Mononuclear cell (primary cell): Measurements from ENCODE around the gene SAPCD2. TPM values are rescaled to one million over a fixed set of nuclear protein-coding genes. Genes with fewer than 3 reads are reported as not detected.

Source experiments
- H3K27me3 ChIP-seq: 2 replicates; pipeline ENCODE4 v1.6.0; 2011; ENCODE audit warnings: low read length, control low read depth; ENCODE audit not compliant: insufficient read depth
- H3K4me1 ChIP-seq: 2 replicates; pipeline ENCODE4 v1.5.1; 2011; ENCODE audit warnings: mild to moderate bottlenecking, low read length, control low read depth; ENCODE audit not compliant: insufficient read depth
- H3K4me3 ChIP-seq: 2 replicates; pipeline ENCODE4 v1.5.1; 2011; ENCODE audit warnings: mild to moderate bottlenecking, low read length, moderate library complexity
- H3K9me3 ChIP-seq: 2 replicates; pipeline ENCODE4 v1.5.1; 2011; ENCODE audit warnings: low read depth, mild to moderate bottlenecking, control low read depth, low read length
- total RNA-seq: library from RNA; depleted of rRNA; stranded (reverse); fragments of >200 nt; gene quantifications from one replicate; pipeline ENCODE4 v1.2.3, GENCODE V29; 2012

Gene SAPCD2
- total RNA-seq, 1 donor, result 3.3 TPM

DNA sequence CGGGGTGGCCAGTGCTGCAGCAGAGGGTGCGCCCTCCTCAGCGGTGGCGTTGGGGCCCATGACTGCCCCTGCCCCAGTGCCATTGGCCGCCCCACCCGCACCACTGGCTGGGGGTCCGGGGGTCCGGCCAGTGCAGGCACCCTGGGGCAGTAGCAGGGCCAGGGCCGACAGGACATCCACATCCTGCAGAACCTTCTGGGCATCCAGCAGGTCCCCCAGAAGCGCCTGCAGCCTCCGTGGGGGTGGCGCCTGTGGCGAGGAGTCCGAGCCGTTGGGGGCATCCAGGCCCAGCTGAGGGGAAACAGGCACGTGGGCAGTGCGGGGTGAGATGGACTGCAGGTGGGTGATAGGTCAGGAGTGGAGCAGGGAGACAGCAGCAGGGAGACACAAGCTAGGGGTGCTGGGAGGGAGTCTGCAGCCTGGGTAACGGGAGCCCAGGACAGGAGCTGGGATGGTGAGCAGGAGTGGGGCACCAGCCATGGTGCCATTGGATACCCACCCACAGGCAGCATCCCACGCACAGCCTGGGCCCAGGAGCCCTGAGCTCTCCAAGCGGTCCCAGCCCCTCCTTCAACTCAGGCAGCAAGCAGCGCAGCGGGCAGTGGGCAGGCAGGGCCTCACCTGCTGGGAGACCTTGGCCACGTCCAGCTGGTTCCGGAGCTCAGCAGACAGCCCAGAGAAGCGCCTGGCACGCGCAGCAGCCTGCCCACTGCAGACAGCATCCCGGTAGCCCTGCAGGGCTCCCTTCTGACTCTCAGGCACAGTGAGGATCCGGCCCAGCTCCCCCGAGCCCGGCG is 49.4 kb downstream of the SAPCD2 start:
- no peaks in the 10 kb centered on the region for H3K4me1 ChIP-seq
- no peaks in the 10 kb centered on the region for H3K27me3 ChIP-seq
- H3K9me3 ChIP-seq, result no peaks in the 10 kb centered on the region
- H3K4me3 ChIP-seq, result no peak overlapping the region

DNA sequence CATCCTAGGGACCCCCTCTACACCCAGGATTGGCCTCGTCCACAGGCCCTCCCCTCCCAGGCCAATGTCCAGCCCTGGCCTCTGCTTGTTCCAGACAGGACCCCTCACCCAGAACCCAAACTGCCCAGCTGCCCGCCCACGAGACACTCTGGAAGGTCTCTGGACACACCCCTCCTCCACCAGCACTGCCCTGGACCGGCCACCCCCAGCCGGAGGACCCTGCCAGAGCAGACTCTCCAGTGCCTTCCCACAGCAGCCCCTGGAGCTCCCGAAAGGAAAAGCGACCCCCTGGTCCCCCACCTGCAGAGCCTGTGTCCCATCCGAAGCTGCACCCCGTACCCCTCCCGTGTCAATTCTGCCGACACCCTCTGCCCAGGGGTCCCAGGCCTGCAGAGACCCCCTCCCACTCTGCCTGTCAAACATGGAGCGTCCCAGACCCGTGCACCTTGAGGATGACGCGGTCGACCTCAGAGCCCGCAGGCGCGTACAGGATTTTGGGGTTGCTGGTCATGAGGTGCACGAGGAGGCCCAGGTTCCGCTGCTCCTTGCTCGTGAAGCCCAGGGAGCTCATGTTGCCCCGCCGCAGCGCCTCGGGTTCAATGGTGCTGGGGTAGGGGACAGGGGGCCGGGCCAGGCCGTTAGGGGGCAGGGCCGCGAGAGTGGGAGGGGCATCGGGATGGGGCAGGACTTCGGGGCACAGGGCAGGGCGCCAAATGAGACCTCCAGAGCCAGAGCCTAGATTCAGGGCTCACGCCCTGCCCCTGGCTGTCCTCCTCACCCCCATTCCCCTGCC is 50.3 kb downstream of the SAPCD2 start:
- no peaks in the 10 kb centered on the region for H3K4me1 ChIP-seq
- no peak overlapping the region for H3K4me3 ChIP-seq
- no peaks in the 10 kb centered on the region for H3K27me3 ChIP-seq
- H3K9me3 ChIP-seq, result no peaks in the 10 kb centered on the region

DNA sequence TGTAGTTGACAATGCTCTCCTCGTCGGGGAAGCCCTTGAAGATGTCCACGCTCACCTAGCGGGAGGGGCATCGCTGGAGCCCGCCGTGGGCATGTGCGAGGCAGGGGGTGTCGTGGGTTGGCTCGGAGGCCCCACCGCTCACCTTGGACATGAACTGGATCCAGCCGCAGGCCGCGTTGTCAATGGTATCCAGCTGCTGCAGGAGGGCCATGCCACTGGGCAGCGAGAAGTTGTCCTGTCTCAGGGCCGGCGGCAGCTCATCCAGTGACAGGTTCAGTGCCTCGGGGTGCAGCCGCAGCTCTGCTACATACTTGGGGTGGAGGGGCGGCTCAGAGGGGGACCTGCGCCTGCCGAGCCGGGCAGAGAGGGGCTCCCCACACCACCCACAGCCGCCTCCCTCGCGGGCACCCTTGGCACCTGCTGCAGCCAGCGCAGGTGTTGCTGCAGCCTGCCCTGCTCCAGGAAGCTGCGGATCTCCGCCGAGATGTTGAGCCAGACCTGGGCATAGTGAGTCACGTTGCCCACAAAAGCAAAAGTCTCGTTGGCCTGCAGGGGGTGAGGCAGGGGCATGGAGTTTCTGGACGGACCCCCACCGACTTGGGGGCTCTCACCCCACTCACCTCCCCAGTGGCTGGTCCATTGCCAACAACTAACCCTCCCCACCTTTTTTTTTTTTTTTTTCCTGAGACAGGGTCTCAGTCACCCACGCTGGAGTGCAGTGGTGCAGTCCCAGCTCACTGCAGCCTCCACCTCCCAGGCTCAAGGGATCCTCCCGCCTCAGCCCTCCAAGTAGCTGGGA is 51.4 kb downstream of the SAPCD2 start:
- no peaks in the 10 kb centered on the region for H3K27me3 ChIP-seq
- no peaks in the 10 kb centered on the region for H3K4me1 ChIP-seq
- no peak overlapping the region for H3K4me3 ChIP-seq
- H3K9me3 ChIP-seq, result no peaks in the 10 kb centered on the region

DNA sequence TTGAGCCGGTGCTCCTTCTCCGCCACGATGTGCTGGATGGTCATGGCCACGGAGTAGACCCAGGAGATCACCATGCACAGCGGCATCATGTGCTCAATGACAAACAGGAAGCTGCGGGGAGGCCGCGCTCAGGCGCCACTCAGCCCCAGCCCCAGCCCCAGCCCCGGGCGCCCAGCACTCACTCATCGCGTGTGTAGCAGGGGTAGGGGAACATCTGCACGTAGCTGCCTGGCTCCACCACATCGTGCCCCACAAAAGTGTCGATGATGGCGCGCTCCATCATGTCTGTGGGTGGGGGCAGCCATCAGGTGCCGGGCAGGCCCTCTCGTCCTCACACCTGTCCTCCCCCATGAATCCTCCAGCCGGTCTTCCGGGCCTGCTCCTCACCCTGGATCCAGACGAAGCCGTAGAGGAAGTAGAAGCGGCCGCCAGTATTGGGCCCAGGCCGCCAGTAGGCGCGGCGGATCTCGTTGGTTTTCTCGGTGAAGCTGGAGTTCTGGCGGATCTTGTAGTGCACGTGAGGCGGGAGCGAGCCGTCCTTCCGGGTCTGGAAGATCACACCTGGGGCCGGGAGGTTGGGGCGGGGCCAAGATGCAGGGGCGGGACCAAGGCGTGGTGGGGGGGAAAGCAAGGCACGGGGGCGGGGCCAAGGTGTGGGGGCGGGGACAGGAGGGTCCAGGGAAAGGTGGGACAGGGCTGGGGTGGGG is 52.4 kb downstream of the SAPCD2 start:
- no peaks in the 10 kb centered on the region for H3K4me1 ChIP-seq
- no peaks in the 10 kb centered on the region for H3K9me3 ChIP-seq
- no peak overlapping the region for H3K4me3 ChIP-seq
- no peaks in the 10 kb centered on the region for H3K27me3 ChIP-seq

DNA sequence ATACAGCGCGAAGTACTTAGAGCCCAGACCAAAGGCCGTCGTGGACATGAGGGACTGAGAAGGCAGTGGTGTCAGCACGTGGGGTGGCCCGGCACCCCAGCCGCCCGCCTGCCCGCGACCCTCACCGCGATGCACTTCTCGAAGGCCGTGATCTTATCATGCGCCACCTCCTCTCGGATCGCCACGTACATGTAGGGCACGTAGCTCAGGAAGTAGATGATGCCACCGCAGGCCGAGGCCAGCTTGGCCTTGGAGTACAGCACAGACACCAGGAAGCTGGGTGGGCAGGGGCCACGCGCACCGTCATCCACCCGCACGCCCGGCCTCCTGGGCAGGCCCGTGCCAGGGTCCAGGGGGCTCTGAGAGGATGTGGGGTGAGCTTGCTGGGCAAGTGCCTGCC is 53.3 kb downstream of the SAPCD2 start:
- Histone ChIP-seq H3K4me3 (no peak overlapping the region), H3K4me1 (no peaks in the 10 kb centered on the region), H3K27me3 (no peaks in the 10 kb centered on the region), H3K9me3 (no peaks in the 10 kb centered on the region)

DNA sequence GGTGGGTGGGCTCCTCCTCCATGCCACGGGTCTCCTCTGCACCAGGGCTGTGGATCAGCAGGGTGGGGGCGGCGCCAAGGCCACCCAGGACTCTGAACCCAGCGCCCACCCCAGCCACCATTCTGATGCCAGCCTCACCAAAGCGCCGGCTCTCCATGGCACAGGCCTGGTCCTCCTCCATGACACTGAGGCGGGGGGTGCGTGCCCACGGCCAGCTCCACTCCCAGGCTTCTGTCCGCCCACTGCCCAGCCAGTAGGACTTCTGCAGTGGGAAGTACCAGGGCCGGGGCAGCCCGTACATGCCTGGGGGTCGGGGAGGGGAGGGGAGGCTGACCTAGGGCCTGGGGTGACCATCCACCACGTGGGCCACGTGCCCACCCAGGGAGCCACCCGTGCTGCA is 53.9 kb downstream of the SAPCD2 start:
- Histone ChIP-seq H3K9me3 (no peaks in the 10 kb centered on the region), H3K4me3 (no peak overlapping the region), H3K4me1 (no peaks in the 10 kb centered on the region), H3K27me3 (no peaks in the 10 kb centered on the region)

DNA sequence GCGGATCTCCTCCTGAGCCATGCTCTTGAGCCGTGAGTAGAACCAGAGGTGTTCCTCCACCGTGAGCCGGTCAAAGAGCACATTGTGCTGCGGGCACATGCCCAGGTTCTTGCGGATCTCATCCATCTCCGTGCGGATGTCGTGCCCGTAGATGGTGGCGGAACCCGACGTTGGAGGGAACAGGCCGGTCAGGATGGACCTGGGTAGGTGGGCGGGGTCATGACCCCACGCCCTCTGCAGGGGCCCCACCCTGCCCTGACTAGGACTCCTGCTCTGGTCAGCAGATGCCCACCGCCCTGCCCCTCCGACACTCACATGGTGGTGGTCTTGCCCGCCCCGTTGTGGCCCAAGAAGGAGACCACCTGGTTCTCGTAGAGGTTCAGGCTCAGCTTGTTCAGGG is 54.4 kb downstream of the SAPCD2 start:
- Histone ChIP-seq H3K4me3 (no peak overlapping the region), H3K9me3 (no peaks in the 10 kb centered on the region), H3K27me3 (no peaks in the 10 kb centered on the region), H3K4me1 (no peaks in the 10 kb centered on the region)

DNA sequence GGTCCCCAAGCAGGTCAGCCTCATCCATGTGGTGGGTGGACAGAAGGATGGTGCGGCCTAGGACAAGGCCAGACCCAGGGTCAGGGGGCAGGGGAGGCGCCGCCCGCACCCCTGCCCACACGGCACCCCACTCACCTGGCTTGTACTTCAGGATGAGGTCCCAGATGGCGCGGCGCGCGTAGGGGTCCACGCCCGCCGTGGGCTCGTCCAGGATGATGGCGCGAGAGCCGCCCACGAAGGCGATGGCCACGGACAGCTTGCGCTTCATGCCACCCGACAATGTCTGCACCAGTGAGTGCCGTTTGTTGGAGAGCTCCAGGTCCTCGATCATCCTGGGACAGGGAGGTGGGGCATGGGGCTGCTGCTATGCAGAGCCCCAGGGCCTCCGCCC is 54.8 kb downstream of the SAPCD2 start:
- no peak overlapping the region for H3K4me3 ChIP-seq
- no peaks in the 10 kb centered on the region for H3K9me3 ChIP-seq
- no peaks in the 10 kb centered on the region for H3K27me3 ChIP-seq
- no peaks in the 10 kb centered on the region for H3K4me1 ChIP-seq

DNA sequence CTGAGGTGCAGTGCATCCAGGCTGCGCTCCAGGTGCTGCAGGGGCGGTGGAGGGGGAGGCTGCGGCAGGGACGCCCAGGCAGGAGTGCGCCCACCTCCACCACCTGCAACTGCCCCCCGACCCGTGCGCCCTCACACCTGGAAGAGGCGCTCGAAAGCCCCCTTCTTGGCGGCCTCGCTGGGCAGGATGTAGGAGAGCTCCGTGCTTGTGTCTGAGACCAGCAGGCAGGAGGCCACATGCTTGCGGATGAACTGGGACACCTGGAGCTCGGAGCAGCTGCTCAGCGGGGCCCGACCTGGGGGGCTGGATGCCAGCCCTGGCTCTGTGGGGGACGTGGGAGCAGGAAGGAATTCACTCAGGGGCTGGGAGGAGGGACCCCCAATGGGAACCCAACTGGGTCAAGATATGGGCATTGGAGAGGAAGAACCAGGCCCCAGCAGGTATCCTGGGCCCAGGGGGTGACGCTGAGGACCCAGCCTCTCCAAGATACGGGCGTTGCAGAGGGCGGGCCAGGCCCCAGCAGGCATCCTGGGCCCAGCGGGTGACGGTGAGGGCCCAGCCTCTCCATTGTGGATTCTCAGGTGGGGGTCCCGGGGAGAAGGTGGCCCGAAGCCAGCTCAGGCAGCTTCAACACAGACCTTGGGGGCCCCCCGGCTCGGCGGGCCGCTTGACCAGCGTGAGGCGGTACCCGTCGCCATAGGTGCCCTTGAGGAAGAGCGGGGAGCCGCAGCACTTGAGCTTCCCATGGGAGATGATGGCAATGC is 55.4 kb downstream of the SAPCD2 start:
- Histone ChIP-seq H3K9me3 (no peaks in the 10 kb centered on the region), H3K27me3 (no peaks in the 10 kb centered on the region), H3K4me3 (no peak overlapping the region), H3K4me1 (no peaks in the 10 kb centered on the region)

DNA sequence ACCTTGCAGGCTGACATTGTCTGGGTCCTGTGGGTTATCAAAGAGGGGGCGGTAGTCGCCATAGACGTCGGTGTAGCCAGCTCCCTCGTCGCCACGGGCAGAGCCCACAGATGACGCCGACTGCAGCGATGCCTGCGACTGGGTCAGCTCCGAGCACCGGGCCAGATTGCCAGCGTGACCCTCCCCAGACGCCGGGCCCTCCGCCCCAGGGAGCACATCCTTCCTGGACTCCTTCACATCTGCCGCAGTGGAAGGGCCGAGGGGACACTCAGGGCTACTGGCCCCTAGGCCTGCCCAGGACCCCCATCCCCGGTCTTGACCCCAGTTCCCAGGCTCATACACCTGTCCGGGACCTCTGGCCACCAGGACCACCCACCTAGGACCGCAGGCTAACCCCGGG is 56.2 kb downstream of the SAPCD2 start:
- H3K27me3 ChIP-seq, result no peaks in the 10 kb centered on the region
- no peaks in the 10 kb centered on the region for H3K4me1 ChIP-seq
- no peaks in the 10 kb centered on the region for H3K9me3 ChIP-seq
- no peak overlapping the region for H3K4me3 ChIP-seq

DNA sequence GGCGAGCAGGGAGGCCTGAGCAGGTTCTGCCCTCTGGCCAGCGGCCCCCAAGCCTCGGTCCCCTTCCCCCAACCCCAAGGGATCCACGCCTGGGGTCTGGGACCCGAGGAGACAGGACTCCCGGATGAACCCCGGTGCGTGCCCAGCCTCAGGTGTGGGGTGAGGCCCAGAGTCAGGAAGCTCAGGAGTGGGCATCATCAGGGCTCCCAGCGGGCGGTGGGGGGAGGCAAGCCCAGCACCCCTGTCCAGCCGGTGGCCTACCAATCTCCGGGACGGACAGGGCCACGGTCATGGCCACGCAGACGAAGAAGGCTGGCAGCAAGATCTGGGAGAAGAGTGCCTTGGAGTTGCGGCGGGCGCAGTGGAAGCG is 56.8 kb downstream of the SAPCD2 start:
- H3K27me3 ChIP-seq, result no peaks in the 10 kb centered on the region
- no peaks in the 10 kb centered on the region for H3K9me3 ChIP-seq
- H3K4me1 ChIP-seq, result no peaks in the 10 kb centered on the region
- H3K4me3 ChIP-seq, result no peak overlapping the region

DNA sequence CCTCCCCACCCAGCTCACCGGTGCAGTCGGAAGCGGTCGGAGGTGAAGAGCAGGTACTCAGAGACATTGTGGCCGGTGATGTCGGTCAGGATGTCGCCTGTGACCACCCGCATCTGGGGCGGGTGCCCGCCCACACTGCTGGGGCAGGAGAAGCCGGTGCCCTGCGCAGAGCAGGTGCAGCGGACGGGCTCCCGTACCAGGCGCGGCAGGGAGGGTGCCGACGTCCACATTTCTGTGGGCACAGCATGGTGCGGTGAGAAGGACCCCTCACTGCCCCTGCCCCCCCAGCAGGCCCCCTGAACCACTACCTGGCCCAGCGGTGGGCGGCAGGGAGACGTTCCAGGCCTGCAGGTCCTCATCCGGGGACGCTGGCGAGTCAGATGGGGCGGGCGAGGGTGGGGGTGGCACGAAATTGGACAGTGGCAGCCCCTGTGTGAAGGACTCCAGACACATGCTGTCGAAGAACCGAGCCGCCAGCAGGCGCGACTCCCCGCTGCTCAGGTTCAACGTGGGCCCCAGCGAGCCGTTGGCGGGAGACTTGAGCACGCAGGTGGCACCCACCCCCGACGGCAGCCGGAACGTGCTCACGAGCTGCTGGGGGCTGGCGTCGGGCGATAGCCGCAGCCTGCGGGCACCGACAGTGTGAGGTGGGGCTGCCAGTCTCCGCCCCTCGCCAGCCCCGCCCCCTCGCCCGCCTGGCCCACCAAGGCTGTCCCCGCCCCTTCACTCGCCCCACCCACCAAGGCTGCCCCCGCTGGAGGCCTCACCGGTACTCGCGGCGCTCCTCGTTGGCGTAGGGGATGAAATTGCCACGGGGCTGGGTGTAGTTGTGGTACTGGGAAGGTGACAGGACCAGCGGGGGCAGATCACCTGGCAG is 57.4 kb downstream of the SAPCD2 start:
- Histone ChIP-seq H3K27me3 (no peaks in the 10 kb centered on the region), H3K4me3 (no peak overlapping the region)

More for the DNA sequence above, 57.4 kb downstream of the SAPCD2 start:
- Histone ChIP-seq H3K4me1 (no peaks in the 10 kb centered on the region), H3K9me3 (no peaks in the 10 kb centered on the region)
